GM13976 (cell line): ENCODE measurements around the gene FGFBP1.

Experiments used
- DNase-seq: peaks from one replicate; pipeline ENCODE4 v3.0.0; 2012; ENCODE audit warnings: low spot score
- CTCF ChIP-seq: IDR thresholded peaks from 2 replicates; pipeline ENCODE4 v1.5.1; 2012; ENCODE audit warnings: borderline replicate concordance, mild to moderate bottlenecking; ENCODE audit not compliant: insufficient read depth; ENCODE audit errors: extremely low read depth, missing control alignments, control extremely low read depth
- in situ Hi-C: fragments of 300-500 bp; cut with MboI; formaldehyde crosslinking; loops from one replicate; pipeline ENCODE4 v1.12.0; 2022; ENCODE audit warnings: low sequenced_read_pairs, mixed read lengths, inconsistent platforms; ENCODE audit not compliant: unreplicated experiment

The FGFBP1 gene

GRCh38 chr4:15910155-15910940, 28.2 kb downstream of the FGFBP1 start:
- TF ChIP-seq CTCF = no peak
- no peak for DNase-seq
- in situ Hi-C loops = no loop called here

- in situ Hi-C loops = no loop called here
- no peak for DNase-seq
- no peak for TF ChIP-seq CTCF
These were observed 31.1 kb downstream of the FGFBP1 start for GRCh38 chr4:15907430-15907829.

- in situ Hi-C loops = no loop called here
- no peak for DNase-seq
- TF ChIP-seq CTCF = no peak
These were observed 32.5 kb downstream of the FGFBP1 start for GRCh38 chr4:15906020-15906443.

GRCh38 chr4:15902746-15903145, 35.8 kb downstream of the FGFBP1 start:
- in situ Hi-C loops = no loop called here
- DNase-seq = no peak
- TF ChIP-seq CTCF = no peak

- no peak for TF ChIP-seq CTCF
These were observed 36.5 kb downstream of the FGFBP1 start for GRCh38 chr4:15901998-15902397.

GRCh38 chr4:15901007-15901406, 37.5 kb downstream of the FGFBP1 start:
- no peak for TF ChIP-seq CTCF
- in situ Hi-C loops = no loop called here
- DNase-seq = no peak

More at GRCh38 chr4:15901998-15902397, 36.5 kb downstream of the FGFBP1 start:
- DNase-seq = no peak
- in situ Hi-C loops = no loop called here
